ENCODE results near the gene BID.

Gene BID

DNA sequence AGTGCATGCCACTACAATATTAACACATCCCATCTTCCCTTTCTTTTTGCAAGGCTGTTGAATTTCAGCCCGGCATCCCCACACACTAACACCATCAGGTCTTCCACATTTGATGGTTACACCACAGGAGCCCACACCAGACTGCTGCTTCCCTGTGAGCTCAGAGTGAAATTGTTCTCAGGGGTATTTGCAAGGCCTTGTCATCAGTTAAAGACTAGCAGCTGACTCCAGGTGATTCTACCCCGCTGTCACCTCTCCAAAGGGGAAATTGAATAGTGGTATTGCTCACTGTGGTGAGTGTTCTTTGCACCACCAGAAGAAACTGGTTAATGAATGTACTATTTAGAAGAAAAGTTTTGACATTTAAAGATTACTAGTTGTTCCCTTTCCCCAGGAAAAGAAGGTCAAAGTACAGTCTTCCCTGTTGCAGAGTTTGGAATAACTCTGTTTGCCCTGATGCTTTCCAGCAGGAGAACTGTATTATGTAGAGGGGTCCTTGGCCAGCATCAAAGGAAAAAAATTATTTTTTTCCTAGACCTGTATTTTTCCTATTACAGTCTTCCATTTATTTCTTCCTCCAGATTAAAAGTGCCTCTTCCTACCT lies 41.9 kb downstream of the BID start:
- DNase-seq = no peak

DNA sequence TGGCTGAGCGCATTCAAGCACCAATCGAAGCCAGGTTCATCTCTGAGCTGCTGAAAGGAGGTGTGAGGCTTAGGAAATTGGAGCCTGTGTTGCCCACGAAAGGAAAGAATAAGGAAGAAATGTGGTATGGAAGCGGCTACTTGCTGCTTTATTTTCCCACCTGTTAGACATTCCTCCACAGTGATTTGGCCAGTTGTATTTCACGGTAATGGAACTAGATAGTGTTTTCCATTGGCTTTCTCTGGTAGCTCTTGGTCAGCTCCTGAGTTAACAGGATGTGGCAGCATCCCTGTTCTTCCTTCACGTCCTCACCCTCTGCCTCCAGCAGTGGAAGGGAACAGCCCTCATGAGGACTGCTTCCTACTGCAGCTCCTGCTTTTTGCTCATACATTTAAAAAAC lies 44.7 kb downstream of the BID start:
- DNase-seq = no peak

- no peak for DNase-seq
Observed at GRCh38 chr22:17728786-17729185, 45.5 kb downstream of the BID start.

- no peak for DNase-seq
Observed at GRCh38 chr22:17726928-17727897, 47.1 kb downstream of the BID start.

- DNase-seq = peak; percentile 65
Observed at GRCh38 chr22:17726006-17726927, 48.0 kb downstream of the BID start.

GRCh38 chr22:17725500-17725796 lies 48.8 kb downstream of the BID start:
- no peak for DNase-seq

DNA sequence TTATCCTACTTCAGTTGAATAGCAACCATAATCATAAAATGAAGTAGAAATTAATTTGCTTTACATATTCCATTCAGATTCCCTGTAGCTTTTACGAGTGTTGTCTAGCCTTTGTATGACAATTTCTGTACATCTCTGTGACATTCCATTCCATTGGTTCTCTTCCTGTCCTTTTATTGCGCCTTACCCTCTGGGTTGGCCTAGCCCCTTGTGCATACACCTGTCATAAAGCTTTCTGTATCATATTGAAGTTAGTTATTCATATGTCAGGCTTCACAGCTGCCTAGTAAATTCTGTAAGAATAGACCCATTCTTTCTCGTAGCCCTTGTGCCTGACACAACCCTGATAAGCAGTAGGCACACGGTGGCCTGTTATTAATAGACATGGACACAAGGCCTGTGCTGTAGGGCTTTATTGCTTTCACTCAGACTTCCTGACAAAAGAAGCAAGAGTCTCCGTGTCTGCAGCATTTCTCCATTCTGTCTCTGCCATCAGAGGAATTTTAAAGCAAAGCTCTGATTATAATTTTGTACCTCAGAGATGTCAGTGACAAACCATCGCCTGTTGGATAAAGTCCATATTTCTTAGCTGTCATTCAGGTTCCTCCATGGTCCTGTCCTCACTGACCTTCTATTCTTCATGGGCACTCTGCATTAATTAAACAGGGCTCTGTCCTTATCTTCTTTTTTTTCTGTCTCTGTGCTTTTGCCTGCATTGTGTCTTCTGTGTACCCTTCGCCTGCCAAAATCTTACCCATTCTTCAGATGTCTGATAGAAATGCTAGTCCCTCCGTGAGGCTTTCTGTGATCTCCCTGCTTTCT lies 49.4 kb downstream of the BID start:
- DNase-seq = no peak

DNA sequence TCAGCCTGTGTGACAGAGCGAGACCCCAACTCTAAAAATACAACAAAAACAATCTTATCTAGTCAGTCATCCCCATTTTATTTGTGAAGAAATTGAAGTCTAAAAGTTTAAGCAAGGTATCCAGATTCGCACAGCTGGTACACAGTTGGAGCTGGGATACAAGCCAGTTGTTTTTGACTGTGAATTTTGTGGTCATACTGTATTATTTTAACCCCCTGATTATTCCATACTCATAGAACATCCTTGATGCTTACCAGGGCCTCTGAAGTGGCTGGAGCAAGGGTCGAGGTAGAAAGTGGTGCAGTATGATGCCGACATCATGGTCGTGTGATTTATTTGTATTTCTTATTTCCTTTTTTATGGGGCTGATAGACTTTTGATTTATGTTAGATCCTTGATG lies 50.0 kb downstream of the BID start:
- DNase-seq = no peak

- no peak for DNase-seq
Observed at GRCh38 chr22:17719911-17720310, 54.4 kb downstream of the BID start.

GRCh38 chr22:17717708-17718107 lies 56.6 kb downstream of the BID start:
- DNase-seq = no peak

GRCh38 chr22:17716529-17716928 lies 57.7 kb downstream of the BID start:
- no peak for DNase-seq

- DNase-seq = no peak
Observed at GRCh38 chr22:17712441-17712840, 61.8 kb downstream of the BID start.

- no peak for DNase-seq
Observed at GRCh38 chr22:17710023-17710422, 64.2 kb downstream of the BID start.

- peak; percentile 16 for DNase-seq
Observed at GRCh38 chr22:17707526-17707925, 66.7 kb downstream of the BID start.

DNA sequence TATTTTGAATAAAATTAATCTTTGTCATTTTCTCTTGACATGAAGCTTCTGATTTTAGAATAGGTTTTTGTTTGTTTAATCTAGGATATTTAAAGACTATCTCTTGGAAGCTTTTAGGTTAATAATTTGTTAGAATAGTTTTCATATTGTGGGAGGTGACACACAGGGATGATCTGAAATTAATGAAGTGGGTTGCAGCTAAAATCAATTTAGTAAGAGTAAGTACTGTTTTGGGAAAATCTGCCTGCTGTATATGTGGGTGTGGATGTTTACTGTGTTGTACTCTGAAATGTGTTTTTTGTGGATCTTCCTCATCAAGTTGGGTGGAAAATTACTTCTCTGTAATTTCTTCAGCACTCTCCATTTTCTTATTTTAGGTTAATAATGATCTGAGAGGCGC lies 67.3 kb downstream of the BID start:
- DNase-seq = no peak

- peak; percentile 88 for DNase-seq
Observed at GRCh38 chr22:17705951-17706900, 68.0 kb downstream of the BID start.

GRCh38 chr22:17705546-17705945 lies 68.7 kb downstream of the BID start:
- peak; percentile 21 for DNase-seq

GRCh38 chr22:17703811-17704210 lies 70.5 kb downstream of the BID start:
- DNase-seq = no peak

- DNase-seq = no peak
Observed at GRCh38 chr22:17700778-17701177, 73.5 kb downstream of the BID start.

- no peak for DNase-seq
Observed at GRCh38 chr22:17699696-17700340, 74.5 kb downstream of the BID start.

GRCh38 chr22:17698948-17699347 lies 75.3 kb downstream of the BID start:
- no peak for DNase-seq

Data from fibroblast of skin of right biceps (primary cell).